H1 (cell line): ENCODE results near the gene NIPAL4. TPM values are rescaled to one million over a fixed set of nuclear protein-coding genes. Genes with fewer than 3 reads are reported as not detected.

Experiments
- CTCF ChIA-PET: fragments of 300-600 bp; sonication (Branson Sonifier 250); formaldehyde crosslinking; loops from one replicate; lab custom pipeline; 2021; ENCODE audit not compliant: partially characterized antibody; lab: Charles Lee
- POLR2A ChIA-PET: fragments of 300-600 bp; sonication (Branson Sonifier 250); formaldehyde crosslinking; loops from one replicate; lab custom pipeline; 2021; ENCODE audit warnings: inconsistent platforms; ENCODE audit not compliant: partially characterized antibody; lab: Charles Lee
- DNase-seq, 2 experiments: peaks; one replicate each; pipeline versions ENCODE4 v3.0.0 to v3.0.0-alpha.2; 2010 to 2022; ENCODE audit warnings: low spot score in 2 of 2, low read depth in 1 of 2, mixed read lengths in 1 of 2
- FAIRE-seq: peaks from 2 replicates; lab custom pipeline; 2011; peaks lifted over from hg19 to GRCh38; lab: Jason Lieb, UNC
- H2AFZ ChIP-seq: 2 replicates; pipeline ENCODE4 v1.8.1; 2012; ENCODE audit warnings: low read length, inconsistent platforms
- H2AK5ac ChIP-seq: 2 replicates; pipeline ENCODE4 v1.6.1; 2013; ENCODE audit warnings: low read depth, low read length
- H2BK120ac ChIP-seq: replicated peaks from 2 replicates; pipeline ENCODE3; 2013; ENCODE audit warnings: low read depth, low read length, inconsistent platforms
- H2BK12ac ChIP-seq: 2 replicates; pipeline ENCODE4 v1.6.1; 2013; ENCODE audit warnings: low read depth, low read length
- H2BK15ac ChIP-seq: 2 replicates; pipeline ENCODE4 v1.6.1; 2013; ENCODE audit warnings: low read length
- H2BK20ac ChIP-seq: 2 replicates; pipeline ENCODE4 v1.6.1; 2013; ENCODE audit warnings: low read length
- H2BK5ac ChIP-seq: 2 replicates; pipeline ENCODE4 v1.6.1; 2013; ENCODE audit warnings: low read depth, low read length
- H3K14ac ChIP-seq: 2 replicates; pipeline ENCODE4 v1.6.1; 2013; ENCODE audit warnings: inconsistent platforms; ENCODE audit not compliant: insufficient read length
- H3K18ac ChIP-seq: 2 replicates; pipeline ENCODE4 v1.6.1; 2013; ENCODE audit warnings: low read length; ENCODE audit errors: extremely low read depth
- H3K23ac ChIP-seq: 2 replicates; pipeline ENCODE4 v1.6.1; 2013; ENCODE audit warnings: inconsistent platforms; ENCODE audit not compliant: insufficient read length
- H3K23me2 ChIP-seq: 2 replicates; pipeline ENCODE4 v1.6.1; 2013; ENCODE audit warnings: low read depth, low read length
- H3K27ac ChIP-seq: 2 replicates; pipeline ENCODE4 v1.6.1; 2011; ENCODE audit warnings: low read depth, low read length, inconsistent platforms
- H3K27me3 ChIP-seq, 4 experiments: replicated peaks in 1 of 4; 1 replicate in 1 of 4; 2 replicates in 3 of 4; pipeline versions ENCODE4 v1.6.1 to v1.8.1; 2011 to 2013; ENCODE audit warnings: low read length in 3 of 4, mild to moderate bottlenecking in 3 of 4, inconsistent platforms in 2 of 4, mixed read lengths in 2 of 4, moderate library complexity in 1 of 4; ENCODE audit not compliant: control insufficient read depth in 3 of 4, insufficient read depth in 3 of 4; ENCODE audit errors: extremely low read depth in 1 of 4
- H3K36me3 ChIP-seq, 4 experiments: 2 replicates each; pipeline versions ENCODE4 v1.6.1 to v1.8.1; 2011 to 2013; ENCODE audit warnings: mild to moderate bottlenecking in 4 of 4, low read length in 3 of 4, moderate library complexity in 2 of 4, control low read depth in 1 of 4, inconsistent platforms in 1 of 4; ENCODE audit not compliant: insufficient read depth in 4 of 4, control insufficient read depth in 2 of 4
- H3K4ac ChIP-seq: replicated peaks from 2 replicates; pipeline ENCODE3; 2013; ENCODE audit warnings: low read length, low read depth, mixed read lengths, inconsistent platforms; ENCODE audit not compliant: insufficient read length
- H3K4me1 ChIP-seq, 4 experiments: replicated peaks in 1 of 4; 1 replicate in 1 of 4; 2 replicates in 3 of 4; pipeline versions ENCODE4 v1.6.1 to v1.8.1; 2011 to 2013; ENCODE audit warnings: low read length in 3 of 4, inconsistent platforms in 2 of 4, mixed read lengths in 1 of 4; ENCODE audit not compliant: insufficient read depth in 4 of 4, control insufficient read depth in 3 of 4
- H3K4me2 ChIP-seq, 2 experiments: 2 replicates each; pipeline versions ENCODE4 v1.6.1 to v1.8.1; 2011 to 2013; ENCODE audit warnings: low read depth in 2 of 2, low read length in 2 of 2, control low read depth in 1 of 2, inconsistent platforms in 1 of 2, mild to moderate bottlenecking in 1 of 2; ENCODE audit not compliant: insufficient read depth in 1 of 2
- H3K4me3 ChIP-seq, 4 experiments: fragments of 200-600, 300-600 bp in 1 of 4; sonication (generic), shearing (Covaris generic), sonication (Bioruptor Twin) in 1 of 4; 2 replicates each; pipeline versions ENCODE4 v1.5.1 to v1.8.1; 2011 to 2016; ENCODE audit warnings: low read length in 4 of 4, low read depth in 3 of 4, control low read depth in 2 of 4, inconsistent platforms in 2 of 4, mild to moderate bottlenecking in 2 of 4, mixed read lengths in 1 of 4, moderate library complexity in 1 of 4; ENCODE audit not compliant: insufficient read depth in 2 of 4; ENCODE audit errors: extremely low read depth in 1 of 4
- H3K56ac ChIP-seq: replicated peaks from 2 replicates; pipeline ENCODE3; 2013; ENCODE audit warnings: low read depth, mild to moderate bottlenecking, mixed read lengths, low read length, inconsistent platforms; ENCODE audit not compliant: insufficient read length
- H3K79me1 ChIP-seq: 2 replicates; pipeline ENCODE4 v1.6.1; 2013; ENCODE audit warnings: low read depth, low read length, control low read depth
- H3K79me2 ChIP-seq, 2 experiments: 2 replicates each; pipeline versions ENCODE4 v1.6.1 to v1.8.1; 2012 to 2013; ENCODE audit warnings: low read length in 2 of 2, mild to moderate bottlenecking in 2 of 2, inconsistent platforms in 1 of 2; ENCODE audit not compliant: insufficient read depth in 2 of 2, control insufficient read depth in 1 of 2
- H3K9ac ChIP-seq, 4 experiments: replicated peaks in 1 of 4; 1 replicate in 1 of 4; 2 replicates in 3 of 4; pipeline versions ENCODE4 v1.6.1 to v1.8.1; 2011 to 2013; ENCODE audit warnings: low read depth in 3 of 4, low read length in 3 of 4, control low read depth in 2 of 4, mild to moderate bottlenecking in 2 of 4, moderate library complexity in 2 of 4, inconsistent platforms in 1 of 4; ENCODE audit errors: extremely low read depth in 1 of 4
- H3K9me3 ChIP-seq, 2 experiments: 2 replicates each; pipeline versions ENCODE4 v1.6.1 to v1.8.1; 2012 to 2013; ENCODE audit warnings: mild to moderate bottlenecking in 2 of 2, moderate library complexity in 2 of 2, control low read depth in 1 of 2, inconsistent platforms in 1 of 2, low read depth in 1 of 2, low read length in 1 of 2, mixed read lengths in 1 of 2; ENCODE audit not compliant: insufficient read depth in 2 of 2
- H4K20me1 ChIP-seq, 2 experiments: replicated peaks in 1 of 2; 2 replicates each; pipeline versions ENCODE3 to v1.8.1; 2011 to 2013; ENCODE audit warnings: inconsistent platforms in 2 of 2, low read length in 2 of 2, mild to moderate bottlenecking in 1 of 2; ENCODE audit not compliant: insufficient read depth in 2 of 2, control insufficient read depth in 1 of 2
- H4K5ac ChIP-seq: 2 replicates; pipeline ENCODE4 v1.6.1; 2013; ENCODE audit warnings: low read length, low read depth, mixed read lengths, inconsistent platforms; ENCODE audit not compliant: insufficient read length
- H4K8ac ChIP-seq: 2 replicates; pipeline ENCODE4 v1.8.0; 2013; ENCODE audit warnings: mild to moderate bottlenecking, moderate library complexity, low read length, inconsistent platforms; ENCODE audit not compliant: insufficient read depth; ENCODE audit errors: extremely low read depth
- H4K91ac ChIP-seq: replicated peaks from 2 replicates; pipeline ENCODE3; 2013; ENCODE audit warnings: low read length, mixed read lengths, inconsistent platforms; ENCODE audit not compliant: insufficient read length
- CTCF ChIP-seq, 3 experiments: IDR thresholded peaks; 1 replicate in 2 of 3; 2 replicates in 1 of 3; pipeline versions ENCODE4 v1.5.1 to v1.6.1; 2011; ENCODE audit warnings: low read length in 3 of 3, mild to moderate bottlenecking in 3 of 3, inconsistent platforms in 2 of 3, low read depth in 1 of 3, moderate library complexity in 1 of 3; ENCODE audit not compliant: insufficient read depth in 1 of 3; ENCODE audit errors: control extremely low read depth in 1 of 3
- EP300 ChIP-seq, 2 experiments: IDR thresholded peaks; 1 replicate in 1 of 2; 2 replicates in 1 of 2; pipeline ENCODE4 v1.6.1; 2011 to 2012; ENCODE audit warnings: low read depth in 2 of 2, low read length in 2 of 2, mild to moderate bottlenecking in 2 of 2, borderline replicate concordance in 1 of 2, inconsistent platforms in 1 of 2, moderate library complexity in 1 of 2
- EZH2 ChIP-seq: fragments of 200-600 bp; sonication (generic); IDR thresholded peaks from 2 replicates; pipeline ENCODE4 v1.7.1; 2012; ENCODE audit warnings: low read depth, mild to moderate bottlenecking, moderate library complexity, low read length, inconsistent platforms; ENCODE audit not compliant: severe bottlenecking
- WGBS, 2 experiments: shearing (Covaris generic) in 1 of 2; methylation state at CpG; one replicate each; pipeline versions ENCODE4 v1.1.6 to v1.1.7; 2013 to 2015; ENCODE audit warnings: low lambda C conversion rate in 2 of 2, mixed read lengths in 2 of 2, inconsistent platforms in 1 of 2, low coverage in 1 of 2, missing lambda C conversion rate in 1 of 2; ENCODE audit not compliant: insufficient replicate concordance in 2 of 2, insufficient coverage in 1 of 2, insufficient read length in 1 of 2; ENCODE audit errors: extremely low coverage in 1 of 2, missing lambda C conversion rate in 1 of 2; 5-methylcytosine and 5-hydroxymethylcytosine counted together
- polyA plus RNA-seq, 7 experiments: library from polyadenylated mRNA; depleted of rRNA in 3 of 7; stranded (reverse) in 5 of 7; unstranded in 2 of 7; fragments of >200 nt in 5 of 7; fragments of 200-250 nt in 2 of 7; gene quantifications; 1 replicate in 5 of 7; 2 replicates in 1 of 7; 4 replicates in 1 of 7; pipeline versions ENCODE4 v1.2.1 to v1.2.3, GENCODE V29; 2011 to 2013; ENCODE audit warnings: missing spikeins in 2 of 7, mixed read lengths in 2 of 7
- total RNA-seq: library from RNA; stranded (reverse); fragmentation: NEBNext Ultra II Directional; extraction: Animal tissue kit (Norgen Biotek cat#: 25700); gene quantifications from 2 replicates; pipeline ENCODE4 v1.2.1, GENCODE V29; 2021

Gene NIPAL4
- total and polyA plus RNA-seq, 2 of the 8 experiments (the other 6 are each of a cell fraction or from before 2014, with no cell fraction given) = 0.09 to 0.20 TPM

GRCh38 chr5:157514974-157515373, 55.0 kb downstream of the NIPAL4 start:
- Histone ChIP-seq H3K18ac (no peak overlapping the region), H2BK5ac (no peak overlapping the region), H3K27me3 (no peaks in the 10 kb centered on the region), H2BK15ac (no peak overlapping the region), H3K36me3 (no peaks in the 10 kb centered on the region; a peak in 2 of 8 replicates), H3K4me3 (no peak overlapping the region), H2AK5ac (no peak overlapping the region), H4K91ac (no peak overlapping the region), H4K20me1 (peaks cover 0 to 2% of the 10 kb centered on the region in 2 experiments), H2BK12ac (no peak overlapping the region), H3K4ac (no peak overlapping the region), H3K4me2 (no peak overlapping the region)
- POLR2A ChIA-PET = no interaction called here
- DNase-seq = no peak
- no peak for TF ChIP-seq CTCF (IDR thresholded peaks at IDR 0.05; ENCODE audit: control extremely low read depth in 1 of 3, insufficient read depth in 1 of 3, low read depth in 1 of 3, low read length in 3 of 3)
- no peak for TF ChIP-seq EZH2
- no peak for TF ChIP-seq EP300 (IDR thresholded peaks at IDR 0.05; ENCODE audit: borderline replicate concordance in 1 of 2, low read depth in 2 of 2, low read length in 2 of 2)
- TF ChIP-seq, all 59 proteins: peak for 0
- Histone ChIP-seq H3K23ac (no peak overlapping the region), H3K23me2 (no peaks in the 10 kb centered on the region), H3K79me2 (no peaks in the 10 kb centered on the region), H2BK120ac (no peak overlapping the region), H4K5ac (no peak overlapping the region), H3K27ac (no peak overlapping the region), H3K79me1 (no peaks in the 10 kb centered on the region), H2BK20ac (no peak overlapping the region), H2AFZ (no peak overlapping the region), H4K8ac (no peak overlapping the region), H3K4me1 (no peaks in the 10 kb centered on the region), H3K14ac (no peak overlapping the region), H3K56ac (no peak overlapping the region), H3K9me3 (no peaks in the 10 kb centered on the region), H3K9ac (no peak overlapping the region)
- no peak for FAIRE-seq
- CTCF ChIA-PET = interaction anchor here (0.6 kb wide), 1 partner anchor 98 kb away, joined by 4 read pairs; no protein-coding TSS in a partner anchor
- 98% methylated on average over 2 of the region's 2 CpGs; no CpG with 5 or more reads in 1 of the 2 experiments for WGBS, 2 experiments
